ENCODE data around the gene PPT2. TPM values are rescaled to one million over a fixed set of nuclear protein-coding genes. Genes with fewer than 3 reads are reported as not detected.
"Not testable (repeated sequence)": the region's sequence is repeated elsewhere in the genome, so short reads cannot be mapped to it uniquely, and the experiment has no call there.

Gene PPT2
- total RNA-seq, 2 donors from 2014 or later, result 21.8 to 42.0 TPM

GRCh38 chr6:32210191-32210601 lies 56.3 kb downstream of the PPT2 start:
- no peak for DNase-seq (ENCODE audit: low spot score)
- ATAC-seq (ENCODE audit: insufficient number of reproducible peaks, low FRiP score, low read depth), result no peak
- Histone ChIP-seq H3K27ac (no peak overlapping the region), H3K27me3 (replicated peaks; ENCODE audit: insufficient read depth) (no peaks in the 10 kb centered on the region), H3K4me3 (no peak overlapping the region), H3K36me3 (no peaks in the 10 kb centered on the region), H3K9me3 (no peaks in the 10 kb centered on the region), H3K4me1 (ENCODE audit: control insufficient read depth in 1 of 2, low read depth in 2 of 2) (no peaks in the 10 kb centered on the region)
- TF ChIP-seq, protein P1, sequence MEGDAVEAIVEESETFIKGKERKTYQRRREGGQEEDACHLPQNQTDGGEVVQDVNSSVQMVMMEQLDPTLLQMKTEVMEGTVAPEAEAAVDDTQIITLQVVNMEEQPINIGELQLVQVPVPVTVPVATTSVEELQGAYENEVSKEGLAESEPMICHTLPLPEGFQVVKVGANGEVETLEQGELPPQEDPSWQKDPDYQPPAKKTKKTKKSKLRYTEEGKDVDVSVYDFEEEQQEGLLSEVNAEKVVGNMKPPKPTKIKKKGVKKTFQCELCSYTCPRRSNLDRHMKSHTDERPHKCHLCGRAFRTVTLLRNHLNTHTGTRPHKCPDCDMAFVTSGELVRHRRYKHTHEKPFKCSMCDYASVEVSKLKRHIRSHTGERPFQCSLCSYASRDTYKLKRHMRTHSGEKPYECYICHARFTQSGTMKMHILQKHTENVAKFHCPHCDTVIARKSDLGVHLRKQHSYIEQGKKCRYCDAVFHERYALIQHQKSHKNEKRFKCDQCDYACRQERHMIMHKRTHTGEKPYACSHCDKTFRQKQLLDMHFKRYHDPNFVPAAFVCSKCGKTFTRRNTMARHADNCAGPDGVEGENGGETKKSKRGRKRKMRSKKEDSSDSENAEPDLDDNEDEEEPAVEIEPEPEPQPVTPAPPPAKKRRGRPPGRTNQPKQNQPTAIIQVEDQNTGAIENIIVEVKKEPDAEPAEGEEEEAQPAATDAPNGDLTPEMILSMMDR (IDR thresholded peaks at IDR 0.05), result no peak

- DNase-seq (ENCODE audit: low spot score); ATAC-seq (ENCODE audit: insufficient number of reproducible peaks, low FRiP score, low read depth); H3K9me3 ChIP-seq; H3K36me3 ChIP-seq; H3K4me3 ChIP-seq; H3K27me3 ChIP-seq (replicated peaks; ENCODE audit: insufficient read depth); H3K27ac ChIP-seq; H3K4me1 ChIP-seq (ENCODE audit: control insufficient read depth in 1 of 2, low read depth in 2 of 2): not testable (repeated sequence)
These were observed 57.5 kb downstream of the PPT2 start for GRCh38 chr6:32211432-32211831.

DNA sequence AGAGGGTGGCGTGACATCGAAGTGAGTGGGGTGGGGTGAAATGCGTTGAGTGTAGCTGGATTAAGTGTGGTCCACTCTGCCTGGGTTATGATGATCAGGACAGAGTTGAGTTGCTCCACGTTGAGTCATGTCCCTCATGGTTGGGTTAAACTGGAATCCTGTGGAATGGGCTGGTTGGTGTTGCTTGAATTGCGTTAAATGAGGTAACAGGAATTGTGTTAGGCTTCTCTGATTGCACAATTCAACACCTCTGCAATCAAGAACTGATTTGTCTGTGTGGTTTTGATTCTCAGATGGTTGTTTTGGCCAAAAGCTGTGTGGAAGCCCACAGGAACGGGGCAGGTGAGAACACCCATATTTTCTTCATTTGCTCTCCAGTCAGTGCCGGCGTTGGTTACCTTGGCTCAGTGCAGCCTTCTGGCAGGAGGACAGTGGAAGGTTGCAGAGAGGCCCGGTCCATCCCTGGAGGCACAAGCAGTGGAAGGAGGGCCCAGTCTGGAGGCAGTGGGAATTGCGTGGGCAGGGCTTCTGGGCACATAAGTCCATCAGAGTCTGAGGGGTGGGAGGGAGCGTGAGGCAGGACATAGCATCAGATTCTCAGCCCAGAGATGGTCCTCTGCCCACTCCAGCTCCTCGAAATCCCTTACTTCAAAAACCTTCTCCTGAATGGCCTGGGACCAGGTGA lies 58.3 kb downstream of the PPT2 start:
- no peaks in the 10 kb centered on the region for H3K4me1 ChIP-seq (ENCODE audit: control insufficient read depth in 1 of 2, low read depth in 2 of 2)
- no peak overlapping the region for H3K4me3 ChIP-seq
- H3K36me3 ChIP-seq, result no peaks in the 10 kb centered on the region
- no peak for DNase-seq (ENCODE audit: low spot score)
- no peaks in the 10 kb centered on the region for H3K9me3 ChIP-seq
- no peak overlapping the region for H3K27ac ChIP-seq
- no peak for ATAC-seq (ENCODE audit: insufficient number of reproducible peaks, low FRiP score, low read depth)
- TF ChIP-seq, protein P1 (IDR thresholded peaks at IDR 0.05), result no peak
- no peaks in the 10 kb centered on the region for H3K27me3 ChIP-seq (replicated peaks; ENCODE audit: insufficient read depth)

Other genes with a start within 250 kb of the PPT2 start
- 10 to 100 TPM; 13.8 to 40.2 TPM for gene C2, start 226.4 kb upstream of the PPT2 start, total RNA-seq
- 100 to 1,000 TPM in 1 of 2 donors, 10 to 100 TPM in 1; 55.2 to 142 TPM for gene CFB, start 208.0 kb upstream of the PPT2 start, total RNA-seq
- gene NELFE, start 195.2 kb upstream of the PPT2 start, total RNA-seq, result 10 to 100 TPM; 62.4 to 69.3 TPM
- gene SKIC2, start 195.0 kb upstream of the PPT2 start, total RNA-seq, result 10 to 100 TPM; 37.7 to 73.0 TPM
- gene DXO, start 182.0 kb upstream of the PPT2 start, total RNA-seq, result 10 to 100 TPM; 14.1 to 45.4 TPM
- gene C4A, start 172.1 kb upstream of the PPT2 start, total RNA-seq, result 100 to 1,000 TPM in 1 of 2 donors, 10 to 100 TPM in 1; 30.2 to 162 TPM
- 100 to 1,000 TPM in 1 of 2 donors, 10 to 100 TPM in 1; 44.3 to 108 TPM for gene C4B, start 139.3 kb upstream of the PPT2 start, total RNA-seq
- gene CYP21A2, start 115.7 kb upstream of the PPT2 start, total RNA-seq, result 1 to 10 TPM in 1 of 2 donors, not detected in 1; 2.4 TPM
- gene TNXB, start 44.8 kb upstream of the PPT2 start, total RNA-seq, result 100 to 1,000 TPM; 194 to 210 TPM
- 10 to 100 TPM; 38.2 to 60.9 TPM for gene ATF6B, start 25.9 kb upstream of the PPT2 start, total RNA-seq
- 1 to 10 TPM in 1 of 2 donors, under 1 TPM in 1; 0.41 to 3.2 TPM for gene FKBPL, start 23.9 kb upstream of the PPT2 start, total RNA-seq
- 1 to 10 TPM; 3.8 to 6.8 TPM for gene PRRT1, start 2.2 kb upstream of the PPT2 start, total RNA-seq
- gene EGFL8, start 10.5 kb downstream of the PPT2 start, total RNA-seq, result 10 to 100 TPM; 13.8 to 16.2 TPM
- 10 to 100 TPM; 43.0 to 53.1 TPM for gene AGPAT1, start 21.9 kb downstream of the PPT2 start, total RNA-seq
- gene RNF5, start 24.3 kb downstream of the PPT2 start, total RNA-seq, result 10 to 100 TPM; 63.5 to 68.4 TPM
- gene AGER, start 30.1 kb downstream of the PPT2 start, total RNA-seq, result 1 to 10 TPM; 1.8 to 3.8 TPM
- gene PBX2, start 36.1 kb downstream of the PPT2 start, total RNA-seq, result 10 to 100 TPM; 35.7 to 59.4 TPM
- 10 to 100 TPM; 11.9 to 22.2 TPM for gene GPSM3, start 38.5 kb downstream of the PPT2 start, total RNA-seq
- gene NOTCH4, start 69.9 kb downstream of the PPT2 start, total RNA-seq, result 10 to 100 TPM; 23.6 to 26.0 TPM
- gene TSBP1, start 217.8 kb downstream of the PPT2 start, total RNA-seq, result not detected

Data from thoracic aorta (tissue), 2 donors.